Activated CD8-positive, alpha-beta memory T cell treated with anti-CD3 and anti-CD28 coated beads, Interleukin-2, amount 50 U/mL, for 24 hours (primary cell): Measurements from ENCODE around the gene MAL.
"Not testable (repeated sequence)": the region's sequence is repeated elsewhere in the genome, so short reads cannot be mapped to it uniquely, and the experiment has no call there.

ENCODE experiments used
- DNase-seq: peaks from one replicate; pipeline ENCODE4 v3.0.0-alpha.2; 2020; ENCODE audit errors: extremely low read depth

MAL gene

GRCh38 chr2:95098273-95098672, 72.8 kb downstream of the MAL start:
- not testable (repeated sequence) for DNase-seq

GRCh38 chr2:95099910-95100309, 74.4 kb downstream of the MAL start:
- no peak for DNase-seq
